Measurements from ENCODE around the gene E4F1. TPM values are rescaled to one million over a fixed set of nuclear protein-coding genes. Genes with fewer than 3 reads are reported as not detected.

The E4F1 gene
- polyA plus RNA-seq, 1 experiment: 17.6 TPM

DNA sequence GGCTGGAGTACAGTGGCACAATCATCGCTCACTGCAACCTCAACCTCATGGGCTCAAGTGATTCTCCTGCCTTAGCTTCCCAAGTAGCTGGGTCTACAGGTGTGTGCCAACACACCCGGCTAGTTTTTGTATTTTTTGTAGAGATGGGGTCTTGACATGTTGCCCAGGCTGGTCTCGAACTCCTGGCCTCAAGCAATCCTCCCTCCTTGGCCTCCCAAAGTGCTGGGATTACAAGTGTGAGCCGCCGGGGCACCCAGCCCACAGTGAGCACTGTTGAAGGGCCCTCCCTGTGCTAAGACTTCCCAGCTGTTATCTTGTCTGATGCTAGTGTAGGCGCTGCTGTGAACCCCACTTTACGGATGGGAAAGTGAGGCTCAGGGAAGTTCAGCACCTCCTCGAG, 35.0 kb upstream of the E4F1 start:
- H3K27me3 ChIP-seq (ENCODE audit: control insufficient read depth, insufficient read depth, low read length): no peaks in the 10 kb centered on the region
- TF ChIP-seq, protein P1, sequence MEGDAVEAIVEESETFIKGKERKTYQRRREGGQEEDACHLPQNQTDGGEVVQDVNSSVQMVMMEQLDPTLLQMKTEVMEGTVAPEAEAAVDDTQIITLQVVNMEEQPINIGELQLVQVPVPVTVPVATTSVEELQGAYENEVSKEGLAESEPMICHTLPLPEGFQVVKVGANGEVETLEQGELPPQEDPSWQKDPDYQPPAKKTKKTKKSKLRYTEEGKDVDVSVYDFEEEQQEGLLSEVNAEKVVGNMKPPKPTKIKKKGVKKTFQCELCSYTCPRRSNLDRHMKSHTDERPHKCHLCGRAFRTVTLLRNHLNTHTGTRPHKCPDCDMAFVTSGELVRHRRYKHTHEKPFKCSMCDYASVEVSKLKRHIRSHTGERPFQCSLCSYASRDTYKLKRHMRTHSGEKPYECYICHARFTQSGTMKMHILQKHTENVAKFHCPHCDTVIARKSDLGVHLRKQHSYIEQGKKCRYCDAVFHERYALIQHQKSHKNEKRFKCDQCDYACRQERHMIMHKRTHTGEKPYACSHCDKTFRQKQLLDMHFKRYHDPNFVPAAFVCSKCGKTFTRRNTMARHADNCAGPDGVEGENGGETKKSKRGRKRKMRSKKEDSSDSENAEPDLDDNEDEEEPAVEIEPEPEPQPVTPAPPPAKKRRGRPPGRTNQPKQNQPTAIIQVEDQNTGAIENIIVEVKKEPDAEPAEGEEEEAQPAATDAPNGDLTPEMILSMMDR (IDR thresholded peaks at IDR 0.05; ENCODE audit: insufficient read depth, low read depth, low read length): no peak
- no peak for DNase-seq (ENCODE audit: low read depth)
- H3K4me3 ChIP-seq (ENCODE audit: low read depth, low read length): no peak overlapping the region
- CTCF ChIA-PET: no interaction called here
- H3K36me3 ChIP-seq (ENCODE audit: control insufficient read depth, insufficient read depth, low read length): no peaks in the 10 kb centered on the region
- POLR2A ChIA-PET: no interaction called here

DNA sequence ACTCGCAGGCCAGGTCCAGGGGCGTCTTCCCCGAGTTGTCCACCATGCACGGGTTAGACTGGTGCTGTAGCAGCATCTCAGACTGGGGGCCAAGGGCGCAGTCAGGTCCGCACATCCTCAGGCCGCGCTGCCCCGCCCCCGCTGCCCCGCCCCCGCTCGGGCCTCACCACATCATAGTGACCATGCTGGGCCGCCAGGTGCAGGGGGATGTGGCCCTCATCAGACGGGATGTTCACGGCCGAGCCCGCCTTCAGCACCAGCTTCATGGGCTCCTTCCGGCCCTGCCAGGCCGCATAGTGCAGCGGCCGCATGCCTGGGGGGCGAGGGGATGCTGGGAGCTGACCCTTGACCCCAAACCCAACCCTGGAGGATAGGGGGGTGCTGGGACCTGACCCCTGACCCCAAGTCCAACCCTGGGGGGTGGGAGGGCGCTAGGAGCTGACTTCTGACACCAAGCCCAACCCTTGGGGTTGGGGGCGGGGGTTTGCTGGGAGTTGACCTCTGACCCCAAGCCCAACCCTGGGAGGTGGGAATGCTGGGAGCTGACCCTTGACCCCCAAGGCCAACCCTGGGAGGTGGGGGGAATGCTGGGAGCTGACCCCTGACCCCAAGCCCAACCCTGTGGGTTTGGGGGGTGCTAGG, 34.0 kb upstream of the E4F1 start:
- DNase-seq (ENCODE audit: low read depth): no peak
- ChIA-PET POLR2A (no interaction called here), CTCF (no interaction called here)
- H3K36me3 ChIP-seq (ENCODE audit: control insufficient read depth, insufficient read depth, low read length): no peaks in the 10 kb centered on the region
- no peak overlapping the region for H3K4me3 ChIP-seq (ENCODE audit: low read depth, low read length)
- H3K27me3 ChIP-seq (ENCODE audit: control insufficient read depth, insufficient read depth, low read length): peaks cover 4% of the 10 kb centered on the region
- TF ChIP-seq, protein P1 (IDR thresholded peaks at IDR 0.05; ENCODE audit: insufficient read depth, low read depth, low read length): no peak

DNA sequence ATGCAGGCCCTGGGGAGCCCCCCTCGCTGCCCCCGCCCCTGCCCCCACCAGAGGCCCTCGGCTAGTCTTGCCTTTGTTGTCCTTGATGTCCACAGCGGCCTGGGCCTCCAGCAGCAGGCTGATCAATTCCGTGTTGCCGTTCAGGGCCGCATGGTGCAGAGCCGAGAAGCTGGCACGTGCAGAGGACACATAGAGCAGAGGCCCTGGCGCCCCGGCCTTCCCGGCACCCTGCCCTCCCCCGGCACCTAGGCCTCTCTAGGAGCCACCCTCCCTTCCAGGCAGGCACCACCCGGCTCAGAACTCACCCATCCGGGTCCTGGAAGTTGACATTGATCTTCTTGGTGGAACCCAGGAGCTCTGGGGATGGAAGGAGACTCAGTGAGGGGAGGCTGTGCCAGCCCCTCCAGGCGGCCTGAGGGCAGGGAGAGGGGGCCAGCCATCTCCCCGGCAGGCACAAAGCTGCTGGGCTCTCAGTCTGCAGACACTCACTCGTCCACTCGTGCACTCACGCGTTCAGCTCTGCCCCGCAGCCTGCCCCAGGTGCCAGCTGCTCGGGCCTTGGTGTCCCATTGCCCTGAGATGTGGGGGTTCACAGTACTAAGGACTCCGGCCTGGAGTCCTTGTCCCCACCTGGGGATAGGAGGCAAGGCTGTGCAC, 33.3 kb upstream of the E4F1 start:
- TF ChIP-seq, protein P1 (IDR thresholded peaks at IDR 0.05; ENCODE audit: insufficient read depth, low read depth, low read length): no peak
- ChIA-PET POLR2A (no interaction called here), CTCF (interaction anchor here (0.5 kb wide), 1 partner anchor 661 kb away, joined by 3 read pairs; no protein-coding TSS in a partner anchor)
- Histone ChIP-seq H3K4me3 (ENCODE audit: low read depth, low read length) (no peak overlapping the region), H3K27me3 (ENCODE audit: control insufficient read depth, insufficient read depth, low read length) (peaks cover 11% of the 10 kb centered on the region), H3K36me3 (ENCODE audit: control insufficient read depth, insufficient read depth, low read length) (no peaks in the 10 kb centered on the region)
- DNase-seq (ENCODE audit: low read depth): no peak

DNA sequence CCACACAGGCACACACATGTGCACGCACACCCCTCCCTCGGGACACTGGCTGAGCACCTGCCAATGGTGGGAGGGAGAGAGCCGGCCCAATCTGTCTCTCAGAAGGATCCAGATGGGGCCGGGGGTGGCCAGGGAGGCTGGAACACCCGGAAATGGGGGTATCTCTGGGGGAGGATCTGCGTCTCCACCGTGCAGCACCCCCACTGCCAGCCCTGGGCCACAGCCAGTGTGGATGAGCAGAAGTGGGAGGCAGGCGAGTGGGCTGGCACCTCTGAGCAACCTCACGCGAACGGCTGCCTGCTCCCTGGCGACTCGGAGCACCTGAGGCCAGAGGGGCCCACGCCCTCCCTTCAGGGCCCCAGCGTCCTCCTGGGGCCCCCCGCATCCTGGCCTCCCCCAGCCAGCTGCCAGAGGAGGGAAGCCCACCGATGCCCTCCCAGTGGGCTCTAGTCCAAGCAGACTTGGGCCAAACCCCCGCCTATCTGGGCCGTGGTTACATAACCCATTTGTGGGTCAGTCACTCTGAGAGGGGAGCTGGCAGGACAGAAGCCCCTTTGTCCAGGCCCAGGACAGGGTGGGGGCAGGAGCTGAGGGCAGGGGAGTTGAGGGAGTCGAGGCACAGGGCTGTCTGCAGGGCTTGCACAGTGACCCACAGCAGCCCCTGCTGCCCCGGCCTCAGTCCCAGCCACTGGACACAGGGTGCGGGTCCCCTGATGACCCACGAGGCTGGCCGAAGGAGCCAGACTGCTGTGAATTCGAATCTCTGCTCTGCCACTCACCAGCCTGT, 32.5 kb upstream of the E4F1 start:
- H3K4me3 ChIP-seq (ENCODE audit: low read depth, low read length): no peak overlapping the region
- no peaks in the 10 kb centered on the region for H3K36me3 ChIP-seq (ENCODE audit: control insufficient read depth, insufficient read depth, low read length)
- DNase-seq (ENCODE audit: low read depth): no peak
- CTCF ChIA-PET: interaction anchor here (0.5 kb wide), 1 partner anchor 660 kb away, joined by 3 read pairs; no protein-coding TSS in a partner anchor
- POLR2A ChIA-PET: no interaction called here
- H3K27me3 ChIP-seq (ENCODE audit: control insufficient read depth, insufficient read depth, low read length): peaks cover 16% of the 10 kb centered on the region
- TF ChIP-seq, protein P1 (IDR thresholded peaks at IDR 0.05; ENCODE audit: insufficient read depth, low read depth, low read length): no peak

DNA sequence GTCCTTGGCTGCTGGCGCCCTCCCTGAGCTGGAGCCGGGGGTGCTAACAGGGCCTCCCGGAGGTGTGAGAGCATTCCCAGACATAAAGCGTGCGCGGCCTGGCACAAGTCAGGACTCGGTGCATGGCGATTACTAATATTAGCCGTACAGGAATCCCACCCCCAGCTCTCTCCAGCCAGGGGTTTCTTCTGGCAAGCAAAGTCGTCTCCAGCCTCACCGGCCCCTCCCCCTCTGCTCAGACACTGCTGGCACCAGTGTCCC, 32.0 kb upstream of the E4F1 start:
- POLR2A ChIA-PET: no interaction called here
- DNase-seq (ENCODE audit: low read depth): no peak
- Histone ChIP-seq H3K36me3 (ENCODE audit: control insufficient read depth, insufficient read depth, low read length) (no peaks in the 10 kb centered on the region), H3K4me3 (ENCODE audit: low read depth, low read length) (no peak overlapping the region), H3K27me3 (ENCODE audit: control insufficient read depth, insufficient read depth, low read length) (peaks cover 16% of the 10 kb centered on the region)
- TF ChIP-seq, protein P1 (IDR thresholded peaks at IDR 0.05; ENCODE audit: insufficient read depth, low read depth, low read length): no peak
- CTCF ChIA-PET: no interaction called here
